ENCODE data around the gene ZYX. TPM values are rescaled to one million over a fixed set of nuclear protein-coding genes. Genes with fewer than 3 reads are reported as not detected.
A peak's percentile ranks its signal among the peaks of the same experiment; 100 is the strongest.

The ZYX gene
- total RNA-seq, 1 experiment from 2014 or later = 237 TPM

DNA sequence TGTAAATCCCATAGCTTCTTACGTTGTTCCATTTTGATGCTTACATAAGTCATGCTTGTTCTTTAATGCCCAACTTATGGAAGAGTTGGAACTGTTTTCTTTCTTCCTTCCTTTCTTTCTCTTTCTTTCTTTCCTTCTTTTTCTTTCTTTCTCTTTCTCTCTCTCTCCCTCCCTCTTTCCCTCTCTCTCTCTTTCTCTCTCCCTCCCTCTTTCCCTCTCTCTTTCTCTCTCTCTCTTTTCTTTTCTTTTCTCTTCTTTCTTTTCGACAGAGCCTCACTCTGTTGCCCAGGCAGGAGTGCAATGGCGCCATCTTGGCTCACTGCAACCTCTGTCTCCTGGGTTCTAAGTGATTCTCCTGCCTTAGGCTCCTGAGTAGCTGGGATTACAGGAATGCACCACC lies 37.5 kb upstream of the ZYX start:
- Histone ChIP-seq H3K4me2 (ENCODE audit: insufficient read depth, insufficient read length, low read length) (no peak overlapping the region), H2BK120ac (ENCODE audit: low read depth, low read length, poor library complexity, severe bottlenecking) (no peak overlapping the region), H2BK5ac (ENCODE audit: insufficient read length, low read length) (no peak overlapping the region), H3K79me1 (ENCODE audit: insufficient read depth, low read depth, low read length, poor library complexity, severe bottlenecking) (no peaks in the 10 kb centered on the region), H3K9me3 (ENCODE audit: control insufficient read depth, low read depth, low read length) (no peaks in the 10 kb centered on the region), H4K8ac (replicated peaks; ENCODE audit: insufficient read length, low read depth, low read length) (no peak overlapping the region), H3T11ph (ENCODE audit: low read length) (no peak overlapping the region), H2BK20ac (ENCODE audit: low read depth, low read length, poor library complexity, severe bottlenecking) (no peak overlapping the region), H2AK5ac (ENCODE audit: insufficient read length, low read length) (no peak overlapping the region), H3K14ac (ENCODE audit: insufficient read depth, low read length) (no peak overlapping the region), H2BK12ac (ENCODE audit: insufficient read length, low read depth, low read length) (no peak overlapping the region), H4K91ac (ENCODE audit: insufficient read length, low read depth, low read length) (no peak overlapping the region), H3K56ac (ENCODE audit: insufficient read length, low read depth, low read length) (no peak overlapping the region), H3K18ac (ENCODE audit: insufficient read length, low read depth, low read length) (no peak overlapping the region), H3K27ac (ENCODE audit: insufficient read length, low read depth, low read length) (no peak overlapping the region), H4K20me1 (ENCODE audit: control insufficient read depth, insufficient read depth, insufficient read length) (no peaks in the 10 kb centered on the region), H3K4me1 (ENCODE audit: insufficient read depth, low read length) (no peaks in the 10 kb centered on the region; the same call in 1 of the 2 replicates), H3K9ac (ENCODE audit: extremely low read depth, insufficient read length, low read length) (no peak overlapping the region), H3K79me2 (ENCODE audit: insufficient read depth, low read length) (no peaks in the 10 kb centered on the region), H2BK15ac (ENCODE audit: low read depth, low read length) (no peak overlapping the region), H3K4ac (ENCODE audit: low read depth, low read length) (no peak overlapping the region), H2AFZ (ENCODE audit: low read length) (no peak overlapping the region), H3K23me2 (ENCODE audit: insufficient read length, low read depth, low read length, poor library complexity, severe bottlenecking) (no peaks in the 10 kb centered on the region), H4K5ac (ENCODE audit: insufficient read length, low read depth, low read length) (no peak overlapping the region), H3K27me3 (ENCODE audit: insufficient read depth, low read length) (no peaks in the 10 kb centered on the region), H3K23ac (ENCODE audit: insufficient read length, low read depth, low read length) (no peak overlapping the region)
- DNase-seq = no peak
- no peaks in the 10 kb centered on the region; a peak in 1 of 7 replicates for H3K36me3 Mint-ChIP-seq (ENCODE audit: insufficient read depth in 1 of 3, low read depth in 3 of 3)
- H3K4me3 Mint-ChIP-seq = no peak overlapping the region
- WGBS (ENCODE audit: extremely low coverage, insufficient read length, low lambda C conversion rate) = no CpG with 5 or more reads among the region's 3 CpGs
- H3K9me3 Mint-ChIP-seq = no peaks in the 10 kb centered on the region
- peaks cover 32% of the 10 kb centered on the region for H3K27me3 Mint-ChIP-seq (ENCODE audit: low read depth)
- peaks cover 16 to 17% of the 10 kb centered on the region in 2 experiments for H3K4me1 Mint-ChIP-seq
- no peak overlapping the region for H3K27ac Mint-ChIP-seq
- TF ChIP-seq CTCF (conservative IDR thresholded peaks at IDR 0.05) = peak; percentile 21; the same call in 1 of the 3 replicates
